Sigmoid colon (tissue), 7 donors: ENCODE results near the gene PHAX. TPM values are rescaled to one million over a fixed set of nuclear protein-coding genes. Genes with fewer than 3 reads are reported as not detected.

Experiments
- DNase-seq: peaks from one replicate; pipeline ENCODE4 v3.0.0-alpha.2; 2019
- H3K27ac ChIP-seq, 4 donors: fragments of 200-600 bp; sonication (generic); one replicate each; pipeline ENCODE4 v1.5.1; 2016 to 2019; ENCODE audit warnings: mild to moderate bottlenecking in 1 of 4
- H3K27me3 ChIP-seq, 3 donors: fragments of 200-600 bp; sonication (generic); one replicate each; pipeline ENCODE4 v1.5.1; 2019; ENCODE audit warnings: mild to moderate bottlenecking in 1 of 3
- H3K36me3 ChIP-seq, 4 donors: fragments of 200-600 bp; sonication (generic); one replicate each; pipeline ENCODE4 v1.5.1; 2016 to 2019
- H3K4me1 ChIP-seq, 4 donors: fragments of 200-600 bp; sonication (generic); one replicate each; pipeline ENCODE4 v1.5.1; 2017 to 2019
- H3K4me3 ChIP-seq, 4 donors: fragments of 200-600 bp; sonication (generic); one replicate each; pipeline ENCODE4 v1.5.1; 2017 to 2019; ENCODE audit warnings: mild to moderate bottlenecking in 2 of 4, moderate library complexity in 1 of 4
- H3K9me3 ChIP-seq, 4 donors: fragments of 200-600 bp in 3 of 4; sonication (generic) in 3 of 4; one replicate each; pipeline versions ENCODE4 v1.5.1 to v1.6.1; 2013 to 2019
- CTCF ChIP-seq, 4 experiments: fragments of 450-650 bp in 3 of 4; fragments of 200-600 bp in 1 of 4; IDR thresholded peaks; one replicate each; pipeline ENCODE4 v1.5.1; 2016 to 2019; ENCODE audit warnings: antibody characterized with exemption in 4 of 4, mild to moderate bottlenecking in 3 of 4, moderate library complexity in 2 of 4
- EP300 ChIP-seq, 4 donors: sonication (generic); formaldehyde crosslinking; IDR thresholded peaks; one replicate each; pipeline ENCODE4 v1.6.1; 2017; ENCODE audit warnings: antibody characterized with exemption in 4 of 4
- POLR2A ChIP-seq, 2 donors: fragments of 450-650 bp; IDR thresholded peaks; one replicate each; pipeline ENCODE4 v1.6.1; 2016; ENCODE audit warnings: antibody characterized with exemption in 2 of 2, mild to moderate bottlenecking in 2 of 2, moderate library complexity in 2 of 2
- POLR2AphosphoS5 ChIP-seq, 4 donors: sonication (generic); formaldehyde crosslinking; IDR thresholded peaks; one replicate each; pipeline ENCODE4 v1.6.1; 2017; ENCODE audit warnings: antibody characterized with exemption in 4 of 4
- WGBS, 2 donors: extraction: QIAGEN DNeasy Blood & Tissue Kit; methylation state at CpG; one replicate each; pipeline ENCODE4 v1.1.7; 2013; 5-methylcytosine and 5-hydroxymethylcytosine counted together
- intact Hi-C: fragments of 100-400 bp; cut with DNase I; formaldehyde crosslinking; loops from one replicate; pipeline ENCODE4 v1.15.1; 2023
- polyA plus RNA-seq, 3 donors: library from polyadenylated mRNA; stranded (reverse); fragments of 200-250 nt; gene quantifications; one replicate each; pipeline ENCODE4 v1.2.3, GENCODE V29; 2013
- total RNA-seq, 4 donors: library from RNA; depleted of rRNA; stranded (reverse); fragments of >200 nt; gene quantifications; one replicate each; pipeline ENCODE4 v1.1.0, GENCODE V29; 2016
- donor health status: healthy with polysubstance abuse.
- donor health status: Bipolar disorder and iron deficiency.
- donor health status: healthy.

Gene PHAX
- total and polyA plus RNA-seq, 7 donors, result 18.9 to 58.5 (median 38.8) TPM

GRCh38 chr5:126603402-126603991 is 2.8 kb downstream of the PHAX start:
- H3K4me1 ChIP-seq, result peaks cover 0 to 56% (median 46%) of the 10 kb centered on the region in 4 donors
- TF ChIP-seq CTCF (IDR thresholded peaks at IDR 0.05) (no peak), EP300 (IDR thresholded peaks at IDR 0.05) (no peak), POLR2AphosphoS5 (IDR thresholded peaks at IDR 0.05) (no peak), POLR2A (IDR thresholded peaks at IDR 0.05) (no peak)
- no peak overlapping the region for H3K4me3 ChIP-seq
- H3K27ac ChIP-seq, result no peak overlapping the region
- peaks cover 0 to 46% (median 10%) of the 10 kb centered on the region in 4 donors for H3K36me3 ChIP-seq
- no peak for DNase-seq
- intact Hi-C loops, result no loop called here
- no peaks in the 10 kb centered on the region for H3K9me3 ChIP-seq
- H3K27me3 ChIP-seq, result no peaks in the 10 kb centered on the region
- WGBS, 2 donors, result 80 to 84% methylated on average over 6 of the region's 6 CpGs

DNA sequence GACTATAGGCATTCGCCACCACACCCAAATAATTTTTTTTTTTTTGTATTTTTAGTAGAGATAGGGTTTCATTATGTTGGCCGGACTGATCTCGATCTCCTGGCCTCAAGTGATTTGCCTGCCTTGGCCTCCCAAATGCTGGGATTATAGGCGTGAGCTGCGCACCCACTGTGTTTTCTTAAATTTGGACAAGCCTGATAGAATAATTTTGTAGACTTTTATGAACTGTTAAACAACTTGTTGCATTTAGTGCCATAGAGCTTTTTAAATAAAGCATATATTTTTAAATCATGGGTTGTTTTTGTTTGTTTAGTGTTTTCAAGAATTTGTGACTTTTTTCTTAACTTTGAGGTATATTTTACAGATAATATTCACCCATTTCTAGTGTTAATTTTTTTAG is 4.8 kb downstream of the PHAX start:
- TF ChIP-seq CTCF (IDR thresholded peaks at IDR 0.05), result no peak
- no peak for TF ChIP-seq POLR2A (IDR thresholded peaks at IDR 0.05)
- TF ChIP-seq EP300 (IDR thresholded peaks at IDR 0.05), result no peak
- TF ChIP-seq POLR2AphosphoS5 (IDR thresholded peaks at IDR 0.05), result no peak
- 87 to 92% methylated on average over 5 of the region's 5 CpGs for WGBS, 2 donors
- H3K4me3 ChIP-seq, result no peak overlapping the region
- H3K36me3 ChIP-seq, result peaks cover 0 to 66% (median 21%) of the 10 kb centered on the region in 4 donors
- peaks cover 0 to 52% (median 42%) of the 10 kb centered on the region in 4 donors for H3K4me1 ChIP-seq
- no peak overlapping the region for H3K27ac ChIP-seq
- intact Hi-C loops, result no loop called here
- no peak for DNase-seq
- no peaks in the 10 kb centered on the region for H3K27me3 ChIP-seq
- H3K9me3 ChIP-seq, result no peaks in the 10 kb centered on the region

DNA sequence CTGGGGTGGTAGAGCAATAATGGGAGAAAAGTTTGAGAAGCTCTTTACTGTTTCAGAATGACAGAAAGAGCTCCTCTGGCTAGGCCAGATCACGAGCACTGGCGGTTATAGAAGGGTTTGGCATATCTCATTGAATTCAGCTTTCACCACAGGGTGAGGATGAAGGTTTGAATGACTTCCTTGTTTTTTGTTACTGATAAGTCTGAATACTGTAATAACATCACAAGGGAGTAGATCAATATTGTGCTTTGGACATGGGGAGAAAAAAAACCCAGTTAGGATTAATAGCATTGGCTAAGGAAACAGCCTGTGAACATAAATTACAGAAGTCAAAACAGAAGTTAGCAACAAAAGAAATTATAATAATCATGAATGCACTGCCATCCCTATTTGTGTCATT is 9.4 kb downstream of the PHAX start:
- Histone ChIP-seq H3K9me3 (no peaks in the 10 kb centered on the region), H3K36me3 (peaks cover 0 to 82% (median 21%) of the 10 kb centered on the region in 4 donors), H3K4me3 (no peak overlapping the region), H3K4me1 (peaks cover 0 to 24% (median 16%) of the 10 kb centered on the region in 4 donors), H3K27ac (no peak overlapping the region), H3K27me3 (no peaks in the 10 kb centered on the region)
- intact Hi-C loops, result no loop called here
- WGBS, 2 donors, result 53 to 76% methylated on average over 2 of the region's 2 CpGs
- no peak for DNase-seq
- TF ChIP-seq CTCF (IDR thresholded peaks at IDR 0.05) (no peak), POLR2AphosphoS5 (IDR thresholded peaks at IDR 0.05) (no peak), EP300 (IDR thresholded peaks at IDR 0.05) (no peak), POLR2A (IDR thresholded peaks at IDR 0.05) (no peak)

DNA sequence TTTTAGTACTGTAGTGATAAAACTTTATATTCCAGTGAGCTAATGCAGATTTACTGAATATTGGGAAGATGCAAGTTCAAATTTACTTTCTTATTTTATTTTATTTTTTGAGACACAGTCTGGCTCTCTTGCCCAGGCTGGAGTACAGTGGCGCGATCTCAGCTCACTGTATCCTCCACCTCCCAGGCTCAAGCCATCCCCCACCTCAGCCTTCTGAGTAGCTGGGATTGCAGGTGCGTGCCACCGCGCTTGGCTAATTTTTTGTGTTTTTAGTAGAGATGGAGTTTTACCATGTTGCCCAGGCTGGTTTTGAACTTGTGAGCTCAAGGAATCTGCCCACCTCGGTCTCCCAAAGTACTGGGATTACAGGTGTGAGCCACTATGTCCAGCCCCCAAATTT is 9.9 kb downstream of the PHAX start:
- Histone ChIP-seq H3K4me1 (peaks cover 0 to 20% (median 12%) of the 10 kb centered on the region in 4 donors), H3K9me3 (no peaks in the 10 kb centered on the region), H3K27ac (no peak overlapping the region), H3K36me3 (peaks cover 0 to 77% (median 21%) of the 10 kb centered on the region in 4 donors), H3K27me3 (no peaks in the 10 kb centered on the region), H3K4me3 (no peak overlapping the region)
- DNase-seq, result no peak
- 95 to 97% methylated on average over 6 of the region's 6 CpGs for WGBS, 2 donors
- TF ChIP-seq CTCF (IDR thresholded peaks at IDR 0.05) (no peak), POLR2A (IDR thresholded peaks at IDR 0.05) (no peak), POLR2AphosphoS5 (IDR thresholded peaks at IDR 0.05) (no peak), EP300 (IDR thresholded peaks at IDR 0.05) (no peak)
- intact Hi-C loops, result no loop called here
